Esophagus (tissue), 2 donors: Measurements from ENCODE around the gene C2orf76. TPM values are rescaled to one million over a fixed set of nuclear protein-coding genes. Genes with fewer than 3 reads are reported as not detected.

Source experiments
- H3K27ac ChIP-seq, 2 donors: one replicate each; pipeline ENCODE4 v1.5.1; 2013; ENCODE audit warnings: low read depth in 2 of 2, mild to moderate bottlenecking in 2 of 2, inconsistent platforms in 1 of 2, low read length in 1 of 2, moderate library complexity in 1 of 2
- H3K27me3 ChIP-seq, 2 donors: one replicate each; pipeline ENCODE4 v1.6.1; 2013; ENCODE audit warnings: low read length in 2 of 2, control low read depth in 1 of 2, mild to moderate bottlenecking in 1 of 2; ENCODE audit not compliant: insufficient read depth in 2 of 2, control insufficient read depth in 1 of 2
- H3K36me3 ChIP-seq, 2 donors: one replicate each; pipeline ENCODE4 v1.6.1; 2013; ENCODE audit warnings: low read length in 1 of 2; ENCODE audit not compliant: control insufficient read depth in 2 of 2, insufficient read depth in 2 of 2
- H3K4me1 ChIP-seq, 2 donors: one replicate each; pipeline ENCODE4 v1.6.1; 2013; ENCODE audit warnings: low read length in 1 of 2; ENCODE audit not compliant: control insufficient read depth in 2 of 2, insufficient read depth in 2 of 2
- H3K4me3 ChIP-seq, 2 donors: one replicate each; pipeline ENCODE4 v1.5.1; 2013; ENCODE audit warnings: low read length in 2 of 2, mild to moderate bottlenecking in 2 of 2, low read depth in 1 of 2, moderate library complexity in 1 of 2
- H3K9me3 ChIP-seq, 2 donors: one replicate each; pipeline ENCODE4 v1.6.1; 2013; ENCODE audit warnings: mild to moderate bottlenecking in 2 of 2, low read depth in 1 of 2, low read length in 1 of 2, moderate library complexity in 1 of 2; ENCODE audit not compliant: control insufficient read depth in 2 of 2, insufficient read depth in 1 of 2
- WGBS, 2 donors: extraction: QIAGEN DNeasy Blood & Tissue Kit; methylation state at CpG; one replicate each; pipeline ENCODE4 v1.1.7; 2013; 5-methylcytosine and 5-hydroxymethylcytosine counted together
- polyA plus RNA-seq, 2 donors: library from polyadenylated mRNA; stranded (reverse); fragments of 200-250 nt; gene quantifications; one replicate each; pipeline ENCODE4 v1.2.3, GENCODE V29; 2013
- donor health status: healthy with polysubstance abuse.
- donor health status: Bipolar disorder and iron deficiency.

C2orf76 gene
- polyA plus RNA-seq, 2 donors: 11.7 to 12.6 TPM

DNA sequence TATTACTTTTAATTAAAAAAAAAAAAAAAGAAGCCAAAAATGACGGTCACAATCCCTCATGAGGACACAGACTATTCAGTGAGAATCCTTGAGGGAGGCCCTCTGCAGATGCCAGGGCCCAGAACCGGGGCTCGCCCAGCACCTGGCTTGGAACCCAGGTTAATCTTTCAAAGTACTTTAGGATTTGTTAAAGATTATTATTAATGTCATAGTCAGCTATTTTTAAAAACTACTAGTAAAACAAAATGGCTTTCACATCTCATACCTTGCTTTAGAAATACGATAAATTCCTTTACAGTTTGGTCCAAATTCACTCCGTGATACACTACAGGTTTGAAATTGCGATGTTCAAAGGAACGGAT, 27.1 kb downstream of the C2orf76 start:
- H3K9me3 ChIP-seq: no peaks in the 10 kb centered on the region
- H3K27ac ChIP-seq: no peak overlapping the region
- WGBS, 2 donors: 88 to 92% methylated on average over 7 of the region's 7 CpGs
- no peak overlapping the region for H3K4me3 ChIP-seq
- H3K4me1 ChIP-seq: no peaks in the 10 kb centered on the region
- H3K36me3 ChIP-seq: no peaks in the 10 kb centered on the region
- H3K27me3 ChIP-seq: no peaks in the 10 kb centered on the region

DNA sequence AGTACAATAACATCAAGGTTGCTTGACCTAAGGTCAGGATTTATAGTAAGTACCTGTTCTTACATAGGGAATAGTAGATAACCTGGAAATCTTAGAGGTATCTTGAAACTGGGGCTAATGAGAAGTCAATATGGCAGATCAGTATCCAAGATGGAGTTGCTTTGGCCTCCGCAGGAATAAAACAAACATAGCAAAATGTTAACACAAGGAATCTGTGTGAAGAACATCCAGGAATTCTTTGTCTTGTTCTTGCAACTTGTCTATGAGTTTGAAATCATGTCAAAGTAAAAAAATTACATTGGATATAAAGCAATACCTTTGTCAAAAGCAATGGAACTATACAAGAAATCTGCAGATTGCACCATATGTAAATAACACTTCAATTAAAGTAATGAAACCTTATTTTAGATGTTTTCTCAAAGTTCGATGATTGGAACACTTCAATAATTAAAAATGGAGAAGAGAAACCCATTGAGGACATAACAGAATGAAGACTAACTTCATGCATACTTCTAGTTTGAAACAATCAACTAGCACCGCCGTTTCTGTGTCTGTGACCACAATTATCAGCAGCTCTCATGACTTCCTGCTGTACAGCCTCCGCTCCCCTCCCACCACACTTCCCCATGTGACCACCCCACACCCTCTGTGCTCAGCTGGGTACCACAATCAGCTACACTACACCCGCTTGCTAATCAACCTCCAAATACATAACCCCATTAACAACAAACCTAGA, 27.6 kb downstream of the C2orf76 start:
- no peak overlapping the region for H3K4me3 ChIP-seq
- no peaks in the 10 kb centered on the region for H3K9me3 ChIP-seq
- no peaks in the 10 kb centered on the region for H3K4me1 ChIP-seq
- WGBS, 2 donors: 73 to 82% methylated on average over 6 of the region's 6 CpGs
- H3K27ac ChIP-seq: no peak overlapping the region
- H3K27me3 ChIP-seq: no peaks in the 10 kb centered on the region
- no peaks in the 10 kb centered on the region for H3K36me3 ChIP-seq

DNA sequence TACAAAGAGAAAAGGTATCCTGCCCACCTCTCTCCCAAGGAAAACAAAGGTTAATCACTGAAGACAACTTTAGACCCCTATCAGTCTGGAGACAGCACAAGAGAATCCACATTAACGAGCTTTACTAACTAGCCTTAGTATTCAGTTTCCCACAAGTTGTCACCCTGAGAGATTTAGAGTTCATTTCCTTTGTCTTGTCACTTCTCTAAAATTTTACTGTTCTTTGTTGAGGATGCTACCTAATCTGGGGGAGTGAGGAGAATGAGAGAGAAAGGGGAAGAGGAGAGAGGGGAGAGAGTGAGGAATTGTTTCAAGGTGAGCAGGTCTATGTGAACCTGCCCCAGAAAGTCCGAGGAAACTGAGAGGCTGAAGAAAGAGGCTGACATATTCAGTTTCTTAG, 28.4 kb downstream of the C2orf76 start:
- Histone ChIP-seq H3K4me3 (no peak overlapping the region), H3K4me1 (no peaks in the 10 kb centered on the region), H3K9me3 (no peaks in the 10 kb centered on the region), H3K27me3 (no peaks in the 10 kb centered on the region), H3K36me3 (no peaks in the 10 kb centered on the region), H3K27ac (no peak overlapping the region)
- WGBS, 2 donors: 84 to 89% methylated on average over 2 of the region's 2 CpGs

DNA sequence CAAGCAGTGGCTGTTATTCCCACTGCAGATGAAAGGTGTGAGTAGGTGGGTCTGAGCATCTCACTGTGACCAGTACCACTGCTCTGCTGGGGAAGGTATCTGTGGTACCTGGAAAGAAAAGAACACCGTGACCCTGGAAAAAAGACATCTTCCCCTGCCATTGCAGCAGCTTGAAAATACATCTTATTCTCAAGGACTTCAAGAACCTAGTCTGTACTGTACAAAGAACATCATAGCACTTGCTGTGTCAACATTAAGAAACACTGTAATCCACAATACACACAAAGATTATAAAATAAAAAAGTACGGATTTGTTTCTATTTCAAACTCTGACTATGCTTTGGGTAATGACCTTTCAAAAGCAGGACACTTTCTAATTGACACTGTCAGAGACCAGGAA, 28.9 kb downstream of the C2orf76 start:
- H3K36me3 ChIP-seq: no peaks in the 10 kb centered on the region
- no peaks in the 10 kb centered on the region for H3K9me3 ChIP-seq
- no peaks in the 10 kb centered on the region for H3K27me3 ChIP-seq
- WGBS, 2 donors: 86 to 90% methylated on average over 2 of the region's 2 CpGs
- H3K4me3 ChIP-seq: no peak overlapping the region
- H3K4me1 ChIP-seq: no peaks in the 10 kb centered on the region
- no peak overlapping the region for H3K27ac ChIP-seq

- 95 to 97% methylated on average over 2 of the region's 2 CpGs for WGBS, 2 donors
- H3K4me3 ChIP-seq: no peak overlapping the region
- no peak overlapping the region for H3K27ac ChIP-seq
- no peaks in the 10 kb centered on the region for H3K9me3 ChIP-seq
- no peaks in the 10 kb centered on the region for H3K27me3 ChIP-seq
- H3K4me1 ChIP-seq: no peaks in the 10 kb centered on the region
- H3K36me3 ChIP-seq: no peaks in the 10 kb centered on the region
These were observed 32.8 kb downstream of the C2orf76 start for GRCh38 chr2:119333833-119334232.

DNA sequence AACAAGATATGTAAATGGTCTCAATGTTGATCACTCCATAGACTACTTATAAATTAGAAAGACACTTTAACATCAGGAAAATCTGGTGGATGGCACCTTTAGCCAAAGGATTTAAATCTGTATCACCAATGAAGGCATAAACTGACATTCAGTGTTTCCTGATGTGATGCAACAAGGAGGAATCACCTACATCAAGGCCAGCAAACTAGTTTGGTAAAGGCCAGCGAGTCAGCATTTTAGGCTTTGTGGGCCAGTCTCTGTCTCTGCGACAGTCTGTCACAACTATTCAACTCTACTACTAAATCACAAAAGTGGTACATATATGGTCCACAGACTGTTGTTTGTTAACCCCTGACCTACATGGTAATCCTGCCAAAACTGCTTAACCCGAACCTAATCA, 33.3 kb downstream of the C2orf76 start:
- H3K27me3 ChIP-seq: no peaks in the 10 kb centered on the region
- H3K4me3 ChIP-seq: no peak overlapping the region
- no peaks in the 10 kb centered on the region for H3K9me3 ChIP-seq
- 75 to 85% methylated on average over 3 of the region's 3 CpGs for WGBS, 2 donors
- H3K36me3 ChIP-seq: no peaks in the 10 kb centered on the region
- no peaks in the 10 kb centered on the region for H3K4me1 ChIP-seq
- H3K27ac ChIP-seq: no peak overlapping the region

DNA sequence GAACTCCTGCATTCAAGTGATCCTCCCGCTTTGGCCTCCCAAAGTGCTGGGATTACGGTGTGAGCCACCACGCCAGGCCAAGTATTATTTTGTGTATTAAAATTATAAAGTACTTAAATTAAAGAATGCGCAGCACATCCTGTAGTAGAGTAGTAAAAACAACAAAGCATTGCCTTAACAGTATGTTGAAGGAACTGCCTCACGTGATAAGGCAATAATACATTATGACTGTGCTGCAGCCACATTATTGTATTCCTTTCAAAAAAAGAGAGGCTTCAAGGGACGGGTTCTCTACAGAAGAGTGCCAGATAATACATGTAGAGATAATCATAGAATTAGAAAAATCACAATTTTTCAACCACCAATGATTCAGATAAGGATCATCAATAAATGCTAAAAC, 33.7 kb downstream of the C2orf76 start:
- 93 to 96% methylated on average over 6 of the region's 6 CpGs for WGBS, 2 donors
- H3K27ac ChIP-seq: no peak overlapping the region
- H3K4me3 ChIP-seq: no peak overlapping the region
- no peaks in the 10 kb centered on the region for H3K9me3 ChIP-seq
- H3K36me3 ChIP-seq: no peaks in the 10 kb centered on the region
- no peaks in the 10 kb centered on the region for H3K27me3 ChIP-seq
- no peaks in the 10 kb centered on the region for H3K4me1 ChIP-seq

GRCh38 chr2:119327431-119327830, 39.2 kb downstream of the C2orf76 start:
- H3K27ac ChIP-seq: no peak overlapping the region
- H3K4me1 ChIP-seq: no peaks in the 10 kb centered on the region
- H3K27me3 ChIP-seq: no peaks in the 10 kb centered on the region
- no peaks in the 10 kb centered on the region for H3K36me3 ChIP-seq
- no peak overlapping the region for H3K4me3 ChIP-seq
- WGBS, 2 donors: 94% methylated on average over 6 of the region's 6 CpGs
- H3K9me3 ChIP-seq: no peaks in the 10 kb centered on the region

DNA sequence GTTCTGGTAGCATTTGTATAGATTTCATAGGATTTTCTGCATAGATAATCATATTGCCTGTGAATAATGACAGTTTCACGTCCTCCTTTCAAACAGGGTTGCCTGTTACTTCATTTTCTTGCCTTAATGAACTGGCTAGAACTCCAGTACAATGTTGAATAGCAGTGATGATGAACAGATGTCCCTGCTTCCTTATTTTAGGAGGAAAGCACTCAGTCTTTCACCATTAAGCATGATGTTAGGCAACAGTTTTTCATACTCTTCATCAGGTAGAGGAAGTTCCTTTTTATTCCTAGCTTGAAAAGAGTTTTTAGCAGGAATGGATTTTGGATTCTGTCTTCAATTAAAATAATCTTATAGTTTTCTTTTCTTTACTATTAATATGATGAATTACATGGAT, 39.7 kb downstream of the C2orf76 start:
- Histone ChIP-seq H3K27ac (no peak overlapping the region), H3K4me1 (no peaks in the 10 kb centered on the region), H3K4me3 (no peak overlapping the region), H3K36me3 (no peaks in the 10 kb centered on the region), H3K27me3 (no peaks in the 10 kb centered on the region), H3K9me3 (no peaks in the 10 kb centered on the region)
- WGBS, 2 donors: 74 to 83% methylated on average over 1 of the region's 1 CpG

GRCh38 chr2:119324685-119325270, 41.9 kb downstream of the C2orf76 start:
- Histone ChIP-seq H3K36me3 (no peaks in the 10 kb centered on the region), H3K27ac (peak overlapping the region in 1 of 2 donors; percentile 24), H3K4me3 (no peak overlapping the region), H3K27me3 (no peaks in the 10 kb centered on the region), H3K9me3 (no peaks in the 10 kb centered on the region), H3K4me1 (no peaks in the 10 kb centered on the region)
- 67 to 95% methylated on average over 9 of the region's 9 CpGs for WGBS, 2 donors
